HG03342 (cell line): Measurements from ENCODE around the gene CAST.
"Not testable (repeated sequence)": the region's sequence is repeated elsewhere in the genome, so short reads cannot be mapped to it uniquely, and the experiment has no call there.

Experiments used
- ATAC-seq: cut with Tn5 transposase; IDR thresholded peaks from one replicate; pipeline ENCODE4 v1.9.1; 2021; ENCODE audit warnings: mild to moderate bottlenecking, moderate library complexity; ENCODE audit not compliant: unreplicated experiment

CAST gene

GRCh38 chr5:96743805-96744204, 81.6 kb downstream of the CAST start:
- ATAC-seq: no peak

- ATAC-seq: not testable (repeated sequence)
Observed at GRCh38 chr5:96744218-96744617, 82.0 kb downstream of the CAST start.

GRCh38 chr5:96745025-96745424, 82.8 kb downstream of the CAST start:
- no peak for ATAC-seq

GRCh38 chr5:96745844-96746531, 83.8 kb downstream of the CAST start:
- no peak for ATAC-seq

- no peak for ATAC-seq
Observed at GRCh38 chr5:96747720-96748119, 85.5 kb downstream of the CAST start.

DNA sequence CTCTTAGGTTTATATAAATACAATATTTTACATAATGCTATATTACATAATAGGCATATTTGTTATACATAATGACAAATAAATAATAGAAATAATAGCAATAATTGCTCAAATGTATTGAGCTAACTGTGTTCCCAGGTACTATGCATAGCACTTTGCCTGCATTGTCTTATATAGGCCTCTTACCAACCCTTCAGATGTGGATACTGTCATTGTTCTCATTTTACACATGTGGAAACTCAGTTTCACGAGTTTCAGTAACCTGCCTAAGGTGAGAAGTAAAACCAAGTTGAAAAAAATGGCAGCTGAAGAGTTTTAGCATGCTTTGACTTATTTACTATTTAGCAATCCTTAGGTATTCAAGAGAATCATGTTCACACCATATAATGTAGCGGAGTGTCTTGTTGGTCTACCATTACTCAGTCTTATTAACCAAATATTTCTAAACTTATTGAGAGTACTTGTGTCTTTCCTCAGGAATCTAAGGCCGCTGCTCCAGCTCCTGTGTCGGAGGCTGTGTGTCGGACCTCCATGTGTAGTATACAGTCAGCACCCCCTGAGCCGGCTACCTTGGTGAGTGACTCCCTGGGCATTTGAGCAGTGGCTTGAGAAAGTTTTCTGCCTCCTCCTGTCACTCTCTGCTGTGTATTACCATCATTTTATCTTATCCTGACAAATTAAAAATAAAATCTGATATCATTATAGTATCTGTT, 88.1 kb downstream of the CAST start:
- ATAC-seq: no peak

- ATAC-seq: no peak
Observed at GRCh38 chr5:96751203-96752169, 89.3 kb downstream of the CAST start.

GRCh38 chr5:96752341-96753016, 90.3 kb downstream of the CAST start:
- ATAC-seq: no peak

- ATAC-seq: no peak
Observed at GRCh38 chr5:96753017-96753397, 90.8 kb downstream of the CAST start.

GRCh38 chr5:96753848-96754247, 91.7 kb downstream of the CAST start:
- ATAC-seq: no peak

DNA sequence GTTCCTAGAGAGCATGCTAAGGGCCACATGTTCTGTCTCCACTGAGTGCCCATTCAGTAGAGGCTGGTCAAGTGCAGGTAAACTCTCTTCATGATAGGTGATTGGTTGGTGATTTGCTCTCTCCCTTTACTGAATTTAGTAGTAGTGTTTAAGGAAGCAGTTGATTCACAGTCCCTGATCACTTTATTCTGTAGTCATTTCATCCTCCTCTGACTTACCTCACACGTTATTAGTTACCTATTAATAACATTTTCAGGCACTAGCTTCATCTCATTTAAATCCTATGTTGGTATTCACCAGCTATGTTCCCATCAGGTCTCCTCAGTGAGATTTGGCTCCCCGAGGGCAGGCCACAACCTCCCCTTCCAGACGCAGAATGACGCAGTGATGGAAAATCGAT, 93.7 kb downstream of the CAST start:
- ATAC-seq: no peak

GRCh38 chr5:96756985-96757384, 94.8 kb downstream of the CAST start:
- ATAC-seq: no peak

DNA sequence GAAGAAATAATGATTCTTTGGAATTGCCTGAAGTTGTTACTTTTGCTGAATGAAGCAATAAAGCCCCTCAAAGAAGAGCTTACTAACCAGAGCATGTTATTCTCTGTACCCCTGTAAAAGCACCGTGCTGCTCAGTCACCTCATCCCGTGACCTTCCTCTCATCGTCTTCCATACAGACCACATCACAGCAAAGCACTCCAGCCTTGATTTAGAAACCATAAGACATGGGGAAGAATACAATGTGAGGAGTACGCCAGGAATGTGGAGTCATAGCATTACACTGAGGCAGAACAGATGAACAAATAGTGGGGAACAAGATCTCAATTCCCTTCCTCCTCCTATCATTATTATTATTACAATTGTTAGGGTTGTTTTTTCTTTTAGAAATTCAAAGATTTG, 96.4 kb downstream of the CAST start:
- no peak for ATAC-seq

GRCh38 chr5:96761618-96762017, 99.4 kb downstream of the CAST start:
- no peak for ATAC-seq

DNA sequence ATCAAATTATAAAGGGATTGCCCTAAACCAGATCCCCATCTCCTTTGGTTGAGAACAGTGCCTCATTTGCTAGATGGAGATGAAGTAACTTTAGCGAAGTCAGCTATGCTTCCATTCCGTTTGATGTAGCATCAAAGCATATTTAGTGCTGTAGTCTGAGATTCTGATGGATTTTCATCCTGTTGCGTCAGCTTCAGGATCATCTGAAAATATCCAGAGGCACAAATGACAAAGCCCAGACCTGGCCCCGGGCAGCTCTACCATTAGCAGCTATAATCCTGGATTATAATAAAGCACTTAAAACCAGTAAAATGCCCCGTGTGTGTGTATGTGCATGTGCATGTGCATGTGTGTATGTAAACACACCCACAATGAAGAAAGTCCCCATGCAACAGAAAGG, 100.8 kb downstream of the CAST start:
- ATAC-seq: no peak

GRCh38 chr5:96765043-96765442, 102.9 kb downstream of the CAST start:
- no peak for ATAC-seq

GRCh38 chr5:96768708-96769251, 106.6 kb downstream of the CAST start:
- ATAC-seq: no peak

GRCh38 chr5:96771395-96771794, 109.2 kb downstream of the CAST start:
- ATAC-seq: no peak

- no peak for ATAC-seq
Observed at GRCh38 chr5:96772111-96772510, 109.9 kb downstream of the CAST start.

DNA sequence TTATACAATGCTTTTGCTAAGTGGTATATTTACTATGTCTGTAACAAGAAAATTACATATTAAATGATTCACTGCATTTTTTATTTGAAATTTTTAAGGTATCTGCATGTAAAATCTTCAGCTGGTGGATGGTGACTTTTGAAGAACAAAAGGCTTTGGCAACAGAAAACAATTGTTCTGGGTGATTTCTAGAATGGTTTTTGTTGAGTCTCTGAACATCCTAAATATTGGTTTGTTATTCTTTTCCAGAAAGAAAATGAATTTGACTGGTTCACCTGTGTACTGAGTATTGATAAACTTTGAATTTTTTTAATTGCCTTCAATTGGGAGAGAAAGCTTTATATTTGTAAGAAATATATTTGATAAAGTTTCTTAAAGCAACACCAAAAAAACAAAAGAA, 110.4 kb downstream of the CAST start:
- ATAC-seq: no peak

GRCh38 chr5:96775050-96775449, 112.9 kb downstream of the CAST start:
- ATAC-seq: no peak
